Naive thymus-derived CD4-positive, alpha-beta T cell (primary cell): Measurements from ENCODE around the gene CCDC171. TPM values are rescaled to one million over a fixed set of nuclear protein-coding genes. Genes with fewer than 3 reads are reported as not detected.

ENCODE experiments used
- ATAC-seq: fragments of 150-1000 bp; cut with Tn5 transposase; 2 replicates; pipeline ENCODE4 v1.10.0; 2021; ENCODE audit warnings: mild to moderate bottlenecking, moderate library complexity
- CTCF ChIA-PET: fragments of 350-600 bp; sonication (Branson Sonifier 250); formaldehyde crosslinking; loops from one replicate; lab custom pipeline; 2021; ENCODE audit warnings: antibody characterized with exemption; lab: Charles Lee
- POLR2A ChIA-PET: fragments of 350-600 bp; sonication (Branson Sonifier 250); formaldehyde crosslinking; loops from one replicate; lab custom pipeline; 2021; ENCODE audit warnings: antibody characterized with exemption, inconsistent platforms; lab: Charles Lee
- DNase-seq, 9 donors: peaks; one replicate each; pipeline versions ENCODE4 v3.0.0 to v3.0.0-alpha.2; 2020 to 2022; ENCODE audit warnings: mixed read lengths in 1 of 9
- H3K27ac ChIP-seq: one replicate; pipeline ENCODE4 v1.7.0; 2013; ENCODE audit warnings: mild to moderate bottlenecking, low read depth, low read length, moderate library complexity
- H3K27me3 ChIP-seq, 2 donors: one replicate each; pipeline ENCODE4 v1.7.0; 2013; ENCODE audit warnings: low read length in 2 of 2, mild to moderate bottlenecking in 2 of 2, moderate library complexity in 2 of 2; ENCODE audit not compliant: control insufficient read depth in 2 of 2, insufficient read depth in 2 of 2
- H3K36me3 ChIP-seq, 3 experiments: 1 replicate in 2 of 3; 2 replicates in 1 of 3; pipeline ENCODE4 v1.7.0; 2013; ENCODE audit warnings: low read length in 3 of 3, mild to moderate bottlenecking in 3 of 3, moderate library complexity in 1 of 3; ENCODE audit not compliant: insufficient read depth in 3 of 3, control insufficient read depth in 2 of 3
- H3K4me1 ChIP-seq, 2 donors: one replicate each; pipeline ENCODE4 v1.7.0; 2013; ENCODE audit warnings: low read length in 2 of 2, mild to moderate bottlenecking in 2 of 2, moderate library complexity in 1 of 2; ENCODE audit not compliant: control insufficient read depth in 2 of 2, insufficient read depth in 2 of 2
- H3K4me3 ChIP-seq: 2 replicates; pipeline ENCODE4 v1.7.0; 2013; ENCODE audit warnings: mild to moderate bottlenecking, low read length
- H3K9me3 ChIP-seq, 3 experiments: 1 replicate in 2 of 3; 2 replicates in 1 of 3; pipeline ENCODE4 v1.7.0; 2013; ENCODE audit warnings: low read length in 3 of 3; ENCODE audit not compliant: control insufficient read depth in 2 of 3
- H3K27ac Mint-ChIP-seq, 9 donors: one replicate each; pipeline ENCODE4 v1.8.0; 2020 to 2022; ENCODE audit warnings: mixed read lengths in 9 of 9, mild to moderate bottlenecking in 8 of 9, moderate library complexity in 5 of 9, inconsistent platforms in 2 of 9
- H3K27me3 Mint-ChIP-seq, 5 donors: one replicate each; pipeline ENCODE4 v1.8.0; 2021 to 2022; ENCODE audit warnings: mixed read lengths in 5 of 5, mild to moderate bottlenecking in 1 of 5
- H3K36me3 Mint-ChIP-seq, 5 donors: one replicate each; pipeline ENCODE4 v1.8.0; 2020 to 2022; ENCODE audit warnings: mixed read lengths in 5 of 5, mild to moderate bottlenecking in 3 of 5, inconsistent platforms in 1 of 5
- H3K4me1 Mint-ChIP-seq, 7 donors: one replicate each; pipeline ENCODE4 v1.8.0; 2020 to 2022; ENCODE audit warnings: mixed read lengths in 7 of 7, mild to moderate bottlenecking in 3 of 7, inconsistent platforms in 1 of 7
- H3K4me3 Mint-ChIP-seq, 10 donors: one replicate each; pipeline ENCODE4 v1.8.0; 2020 to 2022; ENCODE audit warnings: mild to moderate bottlenecking in 10 of 10, mixed read lengths in 10 of 10, moderate library complexity in 6 of 10, inconsistent platforms in 2 of 10
- H3K9me3 Mint-ChIP-seq, 11 donors: one replicate each; pipeline ENCODE4 v1.8.0; 2020 to 2022; ENCODE audit warnings: mixed read lengths in 11 of 11, mild to moderate bottlenecking in 4 of 11, inconsistent platforms in 1 of 11, moderate library complexity in 1 of 11
- intact Hi-C, 2 donors: fragments of 100-400 bp; cut with micrococcal nuclease; formaldehyde crosslinking; loops; one replicate each; pipeline ENCODE4 v1.15.1; 2023
- polyA plus RNA-seq, 2 donors: library from polyadenylated mRNA; unstranded; fragments of 300-500 nt; fragmentation: Illumina TruSeq; gene quantifications; one replicate each; pipeline ENCODE4 v1.2.3, GENCODE V29; 2021
- total RNA-seq, 6 experiments: library from RNA in 5 of 6; stranded (reverse) in 5 of 6; gene quantifications; 1 replicate in 5 of 6; 2 replicates in 1 of 6; pipeline ENCODE4 v1.2.3 and lab custom pipeline; 2021 to 2026

The CCDC171 gene
- total and polyA plus RNA-seq, 7 experiments from 2014 or later, result 0.19 to 3.7 (median 1.1) TPM

DNA sequence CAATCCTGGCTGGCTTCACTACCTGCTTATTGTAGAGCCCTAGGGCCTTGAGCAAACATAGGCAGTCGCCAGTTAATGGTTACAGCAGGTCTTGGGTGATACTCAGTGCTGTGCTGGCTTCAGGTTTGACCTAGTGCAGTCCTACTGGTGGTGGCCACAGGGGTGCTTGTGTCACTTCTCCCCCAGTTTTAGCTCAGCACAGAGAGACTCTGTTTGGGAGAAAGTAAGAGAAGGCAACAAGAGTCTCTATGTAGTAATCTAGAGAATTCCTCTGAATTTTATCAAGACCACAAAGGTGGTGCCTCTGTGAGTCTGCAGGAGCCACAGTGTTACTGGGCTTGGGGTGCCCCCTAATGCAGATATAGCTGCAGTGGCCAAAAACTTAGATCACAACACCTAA, 165.6 kb downstream of the CCDC171 start:
- H3K4me1 Mint-ChIP-seq, result no peaks in the 10 kb centered on the region
- no peak overlapping the region for H3K4me3 Mint-ChIP-seq
- no peak overlapping the region for H3K27ac Mint-ChIP-seq
- DNase-seq (no peak), ATAC-seq (no peak)
- Histone ChIP-seq H3K27ac (no peak overlapping the region), H3K27me3 (no peaks in the 10 kb centered on the region), H3K4me3 (no peak overlapping the region), H3K9me3 (no peaks in the 10 kb centered on the region), H3K4me1 (no peaks in the 10 kb centered on the region), H3K36me3 (no peaks in the 10 kb centered on the region)
- H3K36me3 Mint-ChIP-seq, result peaks cover 0 to 8% (median 0%) of the 10 kb centered on the region in 5 donors
- no peaks in the 10 kb centered on the region for H3K27me3 Mint-ChIP-seq
- CTCF ChIA-PET, result no interaction called here
- POLR2A ChIA-PET, result interaction anchor here (0.6 kb wide), 1 partner anchor 41 kb away, joined by 3 read pairs; no protein-coding TSS in a partner anchor
- H3K9me3 Mint-ChIP-seq, result peaks cover 0 to 3% (median 0%) of the 10 kb centered on the region in 11 donors
- intact Hi-C loops, result no loop called here

GRCh38 chr9:15720861-15721260, 168.0 kb downstream of the CCDC171 start:
- H3K27me3 Mint-ChIP-seq, result no peaks in the 10 kb centered on the region
- no peaks in the 10 kb centered on the region for H3K27me3 ChIP-seq
- intact Hi-C loops, result no loop called here
- no peaks in the 10 kb centered on the region for H3K36me3 ChIP-seq
- ChIA-PET POLR2A (no interaction called here), CTCF (no interaction called here)
- DNase-seq (no peak), ATAC-seq (no peak)
- H3K27ac Mint-ChIP-seq, result no peak overlapping the region
- no peak overlapping the region for H3K4me3 Mint-ChIP-seq
- H3K9me3 ChIP-seq, result no peaks in the 10 kb centered on the region
- H3K9me3 Mint-ChIP-seq, result peaks cover 0 to 3% (median 0%) of the 10 kb centered on the region in 11 donors
- H3K36me3 Mint-ChIP-seq, result peaks cover 0 to 8% (median 0%) of the 10 kb centered on the region in 5 donors
- H3K4me1 ChIP-seq, result no peaks in the 10 kb centered on the region
- H3K4me3 ChIP-seq, result no peak overlapping the region
- no peak overlapping the region for H3K27ac ChIP-seq
- no peaks in the 10 kb centered on the region for H3K4me1 Mint-ChIP-seq

DNA sequence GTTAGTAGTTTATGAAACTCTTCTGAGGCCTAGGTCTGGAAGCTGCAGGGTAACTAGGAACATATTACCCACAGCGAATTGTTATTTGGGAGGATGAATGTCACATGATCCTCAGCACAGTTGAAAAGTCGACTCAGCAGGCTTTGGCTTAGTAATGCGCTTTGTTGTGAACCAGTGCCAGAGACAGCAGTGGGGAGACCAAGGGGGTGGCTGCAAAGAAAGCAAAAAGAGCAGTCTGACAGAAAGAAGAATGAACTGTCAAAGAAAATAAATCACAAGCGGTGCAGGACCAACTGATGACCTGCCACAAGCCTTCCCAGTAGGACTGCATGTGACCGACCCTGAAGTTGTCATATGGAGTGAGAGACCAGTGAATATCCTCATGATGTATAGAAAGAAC, 170.0 kb downstream of the CCDC171 start:
- no peaks in the 10 kb centered on the region for H3K27me3 ChIP-seq
- no peaks in the 10 kb centered on the region for H3K27me3 Mint-ChIP-seq
- H3K9me3 Mint-ChIP-seq, result no peaks in the 10 kb centered on the region
- H3K36me3 ChIP-seq, result no peaks in the 10 kb centered on the region
- intact Hi-C loops, result no loop called here
- CTCF ChIA-PET, result no interaction called here
- POLR2A ChIA-PET, result no interaction called here
- H3K9me3 ChIP-seq, result no peaks in the 10 kb centered on the region
- no peaks in the 10 kb centered on the region for H3K4me1 Mint-ChIP-seq
- H3K27ac ChIP-seq, result no peak overlapping the region
- H3K4me1 ChIP-seq, result no peaks in the 10 kb centered on the region
- H3K36me3 Mint-ChIP-seq, result peaks cover 0 to 3% (median 0%) of the 10 kb centered on the region in 5 donors
- DNase-seq (no peak), ATAC-seq (no peak)
- H3K4me3 Mint-ChIP-seq, result no peak overlapping the region
- H3K4me3 ChIP-seq, result no peak overlapping the region
- no peak overlapping the region for H3K27ac Mint-ChIP-seq

DNA sequence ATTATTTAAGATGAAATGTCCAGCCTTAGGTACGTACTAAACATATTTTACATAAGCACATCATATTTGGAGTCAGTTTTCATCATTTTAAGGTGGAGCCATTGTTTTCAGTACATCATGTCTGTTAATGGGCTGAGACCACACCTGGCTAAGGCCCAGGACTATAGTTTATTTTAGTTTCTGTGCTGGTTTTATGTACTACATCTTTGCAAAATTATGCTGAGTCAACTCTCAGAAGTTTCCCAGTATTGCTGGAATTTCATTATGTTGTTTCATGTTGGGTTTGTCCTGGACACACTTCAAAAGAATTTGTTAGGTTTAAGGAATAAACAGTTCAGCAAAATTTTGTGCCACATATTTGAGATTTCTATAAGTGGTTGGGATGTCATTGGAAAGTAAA, 171.2 kb downstream of the CCDC171 start:
- Histone ChIP-seq H3K27ac (no peak overlapping the region), H3K27me3 (no peaks in the 10 kb centered on the region), H3K4me3 (no peak overlapping the region), H3K9me3 (no peaks in the 10 kb centered on the region), H3K36me3 (no peaks in the 10 kb centered on the region), H3K4me1 (no peaks in the 10 kb centered on the region)
- DNase-seq, result no peak
- H3K4me3 Mint-ChIP-seq, result no peak overlapping the region
- H3K9me3 Mint-ChIP-seq, result no peaks in the 10 kb centered on the region
- H3K36me3 Mint-ChIP-seq, result peaks cover 0 to 3% (median 0%) of the 10 kb centered on the region in 5 donors
- no peaks in the 10 kb centered on the region for H3K27me3 Mint-ChIP-seq
- no peak overlapping the region for H3K27ac Mint-ChIP-seq
- ATAC-seq, result no peak
- H3K4me1 Mint-ChIP-seq, result no peaks in the 10 kb centered on the region
- intact Hi-C loops, result no loop called here
- ChIA-PET POLR2A (no interaction called here), CTCF (no interaction called here)

DNA sequence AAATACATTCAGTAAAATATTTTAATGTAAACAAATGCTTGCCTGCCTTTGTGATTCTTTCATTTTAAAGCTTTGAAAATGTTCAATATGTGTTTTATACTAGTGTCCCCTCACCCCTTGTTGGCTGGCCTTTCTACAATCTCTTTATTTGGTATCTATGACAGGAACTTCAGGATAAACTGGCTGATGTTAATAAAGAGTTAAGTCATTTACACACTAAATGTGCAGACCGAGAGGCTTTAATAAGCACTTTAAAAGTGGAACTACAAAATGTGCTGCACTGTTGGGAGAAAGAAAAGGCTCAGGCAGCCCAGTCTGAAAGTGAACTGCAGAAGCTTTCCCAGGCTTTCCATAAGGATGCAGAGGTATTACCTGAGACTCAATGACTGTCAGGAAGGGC, 171.8 kb downstream of the CCDC171 start:
- no peak overlapping the region for H3K4me3 ChIP-seq
- H3K4me1 ChIP-seq, result no peaks in the 10 kb centered on the region
- DNase-seq, result no peak
- no peak for ATAC-seq
- Mint-ChIP-seq H3K27me3 (no peaks in the 10 kb centered on the region), H3K4me1 (peaks cover 0 to 4% (median 3%) of the 10 kb centered on the region in 7 donors), H3K4me3 (no peak overlapping the region), H3K9me3 (no peaks in the 10 kb centered on the region), H3K36me3 (peaks cover 0 to 3% (median 0%) of the 10 kb centered on the region in 5 donors), H3K27ac (no peak overlapping the region)
- intact Hi-C loops, result no loop called here
- CTCF ChIA-PET, result no interaction called here
- no peaks in the 10 kb centered on the region for H3K9me3 ChIP-seq
- no peaks in the 10 kb centered on the region for H3K27me3 ChIP-seq
- POLR2A ChIA-PET, result no interaction called here
- no peaks in the 10 kb centered on the region for H3K36me3 ChIP-seq
- H3K27ac ChIP-seq, result no peak overlapping the region

DNA sequence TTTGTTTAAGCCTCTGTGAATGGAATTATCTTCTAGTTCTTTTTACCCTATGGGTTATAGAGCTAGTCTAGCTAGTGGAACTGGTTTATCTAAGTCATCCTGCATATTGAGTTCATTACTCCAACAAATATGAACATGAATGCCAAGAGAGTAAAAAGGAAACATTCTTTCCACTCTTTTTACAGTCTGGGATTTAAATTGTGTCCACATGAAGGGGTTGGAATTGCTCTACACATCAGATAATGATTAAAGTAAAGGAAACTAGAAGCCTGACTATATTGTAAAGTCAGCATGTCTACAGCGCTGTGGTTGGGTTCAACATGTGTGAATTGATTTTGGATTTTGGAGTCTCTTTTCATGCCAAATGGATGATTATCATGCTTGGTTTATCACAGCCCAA, 173.1 kb downstream of the CCDC171 start:
- Histone ChIP-seq H3K27me3 (no peaks in the 10 kb centered on the region), H3K4me1 (no peaks in the 10 kb centered on the region), H3K36me3 (no peaks in the 10 kb centered on the region), H3K27ac (no peak overlapping the region), H3K4me3 (no peak overlapping the region), H3K9me3 (no peaks in the 10 kb centered on the region)
- H3K9me3 Mint-ChIP-seq, result no peaks in the 10 kb centered on the region
- peaks cover 0 to 6% (median 5%) of the 10 kb centered on the region in 7 donors for H3K4me1 Mint-ChIP-seq
- peaks cover 0 to 3% (median 0%) of the 10 kb centered on the region in 5 donors for H3K36me3 Mint-ChIP-seq
- H3K27me3 Mint-ChIP-seq, result no peaks in the 10 kb centered on the region
- POLR2A ChIA-PET, result no interaction called here
- DNase-seq (no peak), ATAC-seq (no peak)
- no peak overlapping the region for H3K27ac Mint-ChIP-seq
- H3K4me3 Mint-ChIP-seq, result no peak overlapping the region
- intact Hi-C loops, result no loop called here
- CTCF ChIA-PET, result no interaction called here

GRCh38 chr9:15729507-15729906, 176.7 kb downstream of the CCDC171 start:
- no peaks in the 10 kb centered on the region for H3K27me3 Mint-ChIP-seq
- H3K4me3 Mint-ChIP-seq, result no peak overlapping the region
- DNase-seq, result peak in 5 of 9 donors; percentile 11 to 34 (median 19)
- no peaks in the 10 kb centered on the region for H3K36me3 Mint-ChIP-seq
- peak overlapping the region in 2 of 9 donors; percentile 36 to 56 for H3K27ac Mint-ChIP-seq
- no peaks in the 10 kb centered on the region for H3K4me1 ChIP-seq
- peaks cover 0 to 6% (median 5%) of the 10 kb centered on the region in 7 donors for H3K4me1 Mint-ChIP-seq
- POLR2A ChIA-PET, result no interaction called here
- CTCF ChIA-PET, result no interaction called here
- no peak overlapping the region for H3K27ac ChIP-seq
- no peaks in the 10 kb centered on the region for H3K27me3 ChIP-seq
- intact Hi-C loops, result no loop called here
- peak; percentile 31 for ATAC-seq
- no peaks in the 10 kb centered on the region for H3K9me3 ChIP-seq
- H3K36me3 ChIP-seq, result no peaks in the 10 kb centered on the region
- no peaks in the 10 kb centered on the region for H3K9me3 Mint-ChIP-seq
- H3K4me3 ChIP-seq, result no peak overlapping the region
